ENCODE results near the gene PPFIA2.

The PPFIA2 gene

GRCh38 chr12:81375969-81376368 lies 383.2 kb downstream of the PPFIA2 start:
- ATAC-seq, result no peak
- TF ChIP-seq OSR1 (CRISPR knock-in tag; IDR thresholded peaks at IDR 0.05) (no peak), BACH2 (CRISPR knock-in tag; IDR thresholded peaks at IDR 0.05; ENCODE audit: borderline replicate concordance) (no peak), TSHZ2 (CRISPR knock-in tag; IDR thresholded peaks at IDR 0.05) (no peak), TOX (CRISPR knock-in tag; IDR thresholded peaks at IDR 0.05; ENCODE audit: borderline replicate concordance) (no peak), ZFP3 (CRISPR knock-in tag; IDR thresholded peaks at IDR 0.05) (no peak), ZNF70 (CRISPR knock-in tag; IDR thresholded peaks at IDR 0.05) (no peak), GLIS3 (CRISPR knock-in tag; IDR thresholded peaks at IDR 0.05) (no peak), TCF4 (CRISPR knock-in tag; IDR thresholded peaks at IDR 0.05; ENCODE audit: borderline replicate concordance) (no peak), PPARA (CRISPR knock-in tag; IDR thresholded peaks at IDR 0.05; ENCODE audit: borderline replicate concordance) (no peak), ZC3H10 (CRISPR knock-in tag; IDR thresholded peaks at IDR 0.05) (no peak), PATZ1 (CRISPR knock-in tag; IDR thresholded peaks at IDR 0.05; ENCODE audit: borderline replicate concordance) (no peak), ESRRG (CRISPR knock-in tag; IDR thresholded peaks at IDR 0.05) (no peak), ZNF8 (CRISPR knock-in tag; IDR thresholded peaks at IDR 0.05) (no peak), ZFP30 (CRISPR knock-in tag; IDR thresholded peaks at IDR 0.05) (no peak), ARNTL (CRISPR knock-in tag; IDR thresholded peaks at IDR 0.05; ENCODE audit: borderline replicate concordance, low read depth) (no peak), ISL1 (CRISPR knock-in tag; IDR thresholded peaks at IDR 0.05) (no peak), ZNF565 (CRISPR knock-in tag; conservative IDR thresholded peaks at IDR 0.05; ENCODE audit: low read depth) (no peak)
- TF ChIP-seq, protein P1, sequence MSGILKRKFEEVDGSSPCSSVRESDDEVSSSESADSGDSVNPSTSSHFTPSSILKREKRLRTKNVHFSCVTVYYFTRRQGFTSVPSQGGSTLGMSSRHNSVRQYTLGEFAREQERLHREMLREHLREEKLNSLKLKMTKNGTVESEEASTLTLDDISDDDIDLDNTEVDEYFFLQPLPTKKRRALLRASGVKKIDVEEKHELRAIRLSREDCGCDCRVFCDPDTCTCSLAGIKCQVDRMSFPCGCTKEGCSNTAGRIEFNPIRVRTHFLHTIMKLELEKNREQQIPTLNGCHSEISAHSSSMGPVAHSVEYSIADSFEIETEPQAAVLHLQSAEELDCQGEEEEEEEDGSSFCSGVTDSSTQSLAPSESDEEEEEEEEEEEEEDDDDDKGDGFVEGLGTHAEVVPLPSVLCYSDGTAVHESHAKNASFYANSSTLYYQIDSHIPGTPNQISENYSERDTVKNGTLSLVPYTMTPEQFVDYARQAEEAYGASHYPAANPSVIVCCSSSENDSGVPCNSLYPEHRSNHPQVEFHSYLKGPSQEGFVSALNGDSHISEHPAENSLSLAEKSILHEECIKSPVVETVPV (CRISPR knock-in tag; IDR thresholded peaks at IDR 0.05), result no peak
- TF ChIP-seq, protein P2, sequence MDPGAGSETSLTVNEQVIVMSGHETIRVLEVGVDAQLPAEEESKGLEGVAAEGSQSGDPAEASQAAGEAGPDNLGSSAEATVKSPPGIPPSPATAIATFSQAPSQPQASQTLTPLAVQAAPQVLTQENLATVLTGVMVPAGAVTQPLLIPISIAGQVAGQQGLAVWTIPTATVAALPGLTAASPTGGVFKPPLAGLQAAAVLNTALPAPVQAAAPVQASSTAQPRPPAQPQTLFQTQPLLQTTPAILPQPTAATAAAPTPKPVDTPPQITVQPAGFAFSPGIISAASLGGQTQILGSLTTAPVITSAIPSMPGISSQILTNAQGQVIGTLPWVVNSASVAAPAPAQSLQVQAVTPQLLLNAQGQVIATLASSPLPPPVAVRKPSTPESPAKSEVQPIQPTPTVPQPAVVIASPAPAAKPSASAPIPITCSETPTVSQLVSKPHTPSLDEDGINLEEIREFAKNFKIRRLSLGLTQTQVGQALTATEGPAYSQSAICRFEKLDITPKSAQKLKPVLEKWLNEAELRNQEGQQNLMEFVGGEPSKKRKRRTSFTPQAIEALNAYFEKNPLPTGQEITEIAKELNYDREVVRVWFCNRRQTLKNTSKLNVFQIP (CRISPR knock-in tag; IDR thresholded peaks at IDR 0.05; ENCODE audit: borderline replicate concordance, low read depth), result no peak

DNA sequence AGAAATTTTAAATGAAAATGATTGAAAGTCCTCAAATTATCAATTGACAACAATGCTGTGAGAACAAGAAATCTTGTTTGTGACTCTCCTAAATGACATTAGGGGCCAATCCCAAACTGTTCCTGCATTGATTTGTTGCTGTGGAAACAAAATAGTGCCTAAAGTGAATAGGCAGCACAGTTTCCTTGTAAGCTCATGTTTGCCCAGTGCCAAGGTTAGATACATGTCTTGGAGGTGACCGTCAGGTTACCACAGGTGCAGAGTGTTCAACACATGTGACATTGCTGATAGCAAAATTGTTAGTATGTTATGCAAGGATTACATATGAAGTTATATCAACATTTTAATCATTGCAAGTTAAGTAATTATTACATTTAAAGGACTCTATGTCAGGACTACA lies 388.7 kb downstream of the PPFIA2 start:
- TF ChIP-seq PATZ1 (CRISPR knock-in tag; IDR thresholded peaks at IDR 0.05; ENCODE audit: borderline replicate concordance) (no peak), ISL1 (CRISPR knock-in tag; IDR thresholded peaks at IDR 0.05) (no peak), ZNF565 (CRISPR knock-in tag; conservative IDR thresholded peaks at IDR 0.05; ENCODE audit: low read depth) (no peak), TSHZ2 (CRISPR knock-in tag; IDR thresholded peaks at IDR 0.05) (no peak), CREB5 (CRISPR knock-in tag; IDR thresholded peaks at IDR 0.05; ENCODE audit: low read depth) (no peak), ZFP30 (CRISPR knock-in tag; IDR thresholded peaks at IDR 0.05) (no peak)
- TF ChIP-seq, protein P1 (CRISPR knock-in tag; IDR thresholded peaks at IDR 0.05), result no peak
- ATAC-seq, result no peak
